PC-9 (cell line): ENCODE data around the gene TOM1L2. TPM values are rescaled to one million over a fixed set of nuclear protein-coding genes. Genes with fewer than 3 reads are reported as not detected.
A peak's percentile ranks its signal among the peaks of the same experiment; 100 is the strongest.

ENCODE experiments used
- Bru-seq: library from RNA; stranded (reverse); fragments of 400-500 nt; gene quantifications from one replicate; lab custom pipeline; 2021; lab: Mats Ljungman, UMichigan
- BruChase-seq, 2 experiments: library from RNA; stranded (reverse); fragments of 400-500 nt; gene quantifications; one replicate each; lab custom pipeline; 2021; lab: Mats Ljungman, UMichigan
- BruUV-seq: library from RNA; stranded (reverse); fragments of 400-500 nt; replicated peaks from 2 replicates; lab custom pipeline; 2021; lab: Mats Ljungman, UMichigan
- CTCF ChIA-PET: fragments of 300-600 bp; sonication (Branson Sonifier 250); formaldehyde crosslinking; loops from one replicate; lab custom pipeline; 2022; ENCODE audit warnings: antibody characterized with exemption; lab: Charles Lee
- POLR2A ChIA-PET: fragments of 300-600 bp; sonication (Branson Sonifier 250); formaldehyde crosslinking; loops from one replicate; lab custom pipeline; 2022; ENCODE audit warnings: antibody characterized with exemption; ENCODE audit not compliant: unreplicated experiment; lab: Charles Lee
- DNase-seq, 2 experiments: peaks; one replicate each; pipeline versions ENCODE4 v3.0.0 to v3.0.0-alpha.2; 2015 to 2022; ENCODE audit warnings: mixed read lengths in 1 of 2
- H2AFZ ChIP-seq: fragments of 200-600 bp; sonication (generic); 2 replicates; pipeline ENCODE4 v1.8.1; 2017; ENCODE audit warnings: antibody characterized with exemption
- H3F3A ChIP-seq: fragments of 200-600 bp; sonication (generic); 2 replicates; pipeline ENCODE4 v1.8.1; 2017; ENCODE audit warnings: antibody characterized with exemption, mild to moderate bottlenecking, low read depth; ENCODE audit not compliant: insufficient read depth
- H3K27ac ChIP-seq: fragments of 200-600 bp; sonication (generic); 2 replicates; pipeline ENCODE4 v1.6.1; 2016; ENCODE audit warnings: mixed run types
- H3K27me3 ChIP-seq: fragments of 200-600 bp; sonication (generic); 2 replicates; pipeline ENCODE4 v1.6.1; 2016; ENCODE audit warnings: low read depth, mixed run types; ENCODE audit not compliant: insufficient read depth
- H3K36me3 ChIP-seq: fragments of 200-600 bp; sonication (generic); 2 replicates; pipeline ENCODE4 v1.6.1; 2016; ENCODE audit warnings: low read depth, mixed run types
- H3K4me1 ChIP-seq: fragments of 200-600 bp; sonication (generic); replicated peaks from 2 replicates; pipeline ENCODE4 v1.6.1; 2016; ENCODE audit warnings: mixed run types; ENCODE audit not compliant: insufficient read depth
- H3K4me2 ChIP-seq: fragments of 200-600 bp; sonication (generic); 2 replicates; pipeline ENCODE4 v1.6.1; 2017; ENCODE audit warnings: mixed run types
- H3K4me3 ChIP-seq: fragments of 200-600 bp; sonication (generic); 2 replicates; pipeline ENCODE4 v1.6.1; 2016; ENCODE audit warnings: mixed run types
- H3K79me2 ChIP-seq: fragments of 200-600 bp; sonication (generic); 2 replicates; pipeline ENCODE4 v1.6.1; 2017; ENCODE audit warnings: low read depth, mixed run types
- H3K9me2 ChIP-seq: fragments of 200-600 bp; sonication (generic); 2 replicates; pipeline ENCODE4 v1.8.1; 2017; ENCODE audit warnings: mild to moderate bottlenecking; ENCODE audit not compliant: insufficient read depth
- H3K9me3 ChIP-seq: fragments of 200-600 bp; sonication (generic); 2 replicates; pipeline ENCODE4 v1.8.1; 2016; ENCODE audit warnings: low read depth; ENCODE audit not compliant: insufficient read depth
- H4K20me1 ChIP-seq: fragments of 200-600 bp; sonication (generic); 2 replicates; pipeline ENCODE4 v1.8.1; 2017; ENCODE audit not compliant: insufficient read depth
- EZH2 ChIP-seq: fragments of 200-600 bp; sonication (generic); IDR thresholded peaks from 2 replicates; pipeline ENCODE4 v1.8.0; 2017; ENCODE audit warnings: antibody characterized with exemption, low read depth
- intact Hi-C: fragments of 100-400 bp; cut with micrococcal nuclease; formaldehyde crosslinking; loops from one replicate; pipeline ENCODE4 v1.10.0; 2022; ENCODE audit not compliant: unreplicated experiment
- long read RNA-seq: library from polyadenylated mRNA; stranded (forward); transcript quantifications from one replicate; pipeline ENCODE4 v2.0.0, GENCODE V29; 2022
- total RNA-seq: library from RNA; stranded (reverse); gene quantifications from 2 replicates; pipeline ENCODE4 v1.2.3, GENCODE V29; 2021
- TF ChIP-seq, protein P1 (sequence below): fragments of 200-600 bp; sonication (generic); conservative IDR thresholded peaks from 2 replicates; pipeline ENCODE4 v1.6.1; 2017; ENCODE audit warnings: mixed run types, antibody characterized with exemption, mild to moderate bottlenecking, moderate library complexity

TOM1L2 gene
- 68.5 and 71.8 TPM in 2 replicates for total RNA-seq
- percentile 75 among the genes with signal in this experiment for Bru-seq, nascent RNA
- BruChase-seq, experiment 1, labeled RNA remaining after a 2-hour chase, result percentile 82 among the genes with signal in this experiment
- BruChase-seq, experiment 2, labeled RNA remaining after a 6-hour chase, result percentile 77 among the genes with signal in this experiment
- long read RNA-seq, transcript TOM1L2-202 (15 exons, 2,418 nt), result major isoform, 19 of 49 reads
- long read RNA-seq, partial matches to known transcripts, result 2 of 49 reads
- long read RNA-seq, other reads (novel, unspliced or antisense), result 28 of 49 reads

DNA sequence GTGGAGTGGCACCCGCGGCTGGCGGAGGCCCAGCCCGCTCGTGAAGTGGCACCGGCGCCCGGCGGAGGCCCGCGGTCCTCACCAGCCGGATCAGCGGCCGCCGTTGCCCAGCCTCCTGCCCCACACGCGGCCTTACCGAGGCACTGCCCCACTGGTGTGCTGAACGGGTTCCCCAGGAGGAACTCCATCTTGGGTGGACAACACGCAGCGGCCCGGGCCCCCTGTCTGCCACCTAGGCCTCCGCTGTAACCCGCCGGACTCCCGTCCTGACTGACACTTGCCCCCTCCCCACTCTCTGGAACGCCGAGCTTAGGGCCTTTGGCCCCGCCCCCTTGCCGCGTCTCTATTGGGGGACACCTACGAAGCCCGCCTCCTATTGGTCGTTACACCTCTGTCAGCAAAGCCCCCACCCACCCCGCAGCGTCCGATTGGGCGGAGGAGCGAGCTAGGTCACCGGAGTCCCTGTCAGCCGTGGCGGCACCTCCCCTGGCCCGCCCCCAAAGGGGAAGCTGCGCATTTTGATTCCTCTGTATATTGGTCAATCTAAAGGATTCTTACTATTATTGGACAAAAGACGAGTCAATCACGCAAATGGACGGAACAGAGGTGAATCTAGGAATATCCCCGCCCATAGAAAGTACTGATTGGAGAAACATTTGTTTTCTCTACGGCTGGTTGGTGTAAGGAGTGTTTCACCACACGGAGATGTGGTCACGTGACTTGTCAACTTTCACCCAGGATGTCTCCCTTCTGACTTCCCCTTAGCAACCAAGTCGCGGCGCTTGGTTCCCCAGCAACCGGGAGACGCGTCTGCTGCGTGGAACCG lies at the start of gene TOM1L2, which contains the start of gene DRC3:
Gene TOM1L2 (minus strand): TSS at position 275 of the 826 bp plus-strand sequence. CDS start 87 bp downstream, at position 188.
Gene DRC3 (plus strand): TSS at position 737 of the 826 bp plus-strand sequence. CDS start 4,737 bp downstream, outside the sequence.
- H3K4me3 ChIP-seq, result peak within 1 kb of the TSS; percentile 82
- H4K20me1 ChIP-seq, result no peaks in the 10 kb centered on the region
- H3K4me2 ChIP-seq, result peak within 1 kb of the TSS; percentile 99
- H2AFZ ChIP-seq, result peak within 1 kb of the TSS; percentile 87
- H3K27ac ChIP-seq, result peak within 1 kb of the TSS; percentile 40
- no peak for TF ChIP-seq EZH2
- TF ChIP-seq, protein P1, sequence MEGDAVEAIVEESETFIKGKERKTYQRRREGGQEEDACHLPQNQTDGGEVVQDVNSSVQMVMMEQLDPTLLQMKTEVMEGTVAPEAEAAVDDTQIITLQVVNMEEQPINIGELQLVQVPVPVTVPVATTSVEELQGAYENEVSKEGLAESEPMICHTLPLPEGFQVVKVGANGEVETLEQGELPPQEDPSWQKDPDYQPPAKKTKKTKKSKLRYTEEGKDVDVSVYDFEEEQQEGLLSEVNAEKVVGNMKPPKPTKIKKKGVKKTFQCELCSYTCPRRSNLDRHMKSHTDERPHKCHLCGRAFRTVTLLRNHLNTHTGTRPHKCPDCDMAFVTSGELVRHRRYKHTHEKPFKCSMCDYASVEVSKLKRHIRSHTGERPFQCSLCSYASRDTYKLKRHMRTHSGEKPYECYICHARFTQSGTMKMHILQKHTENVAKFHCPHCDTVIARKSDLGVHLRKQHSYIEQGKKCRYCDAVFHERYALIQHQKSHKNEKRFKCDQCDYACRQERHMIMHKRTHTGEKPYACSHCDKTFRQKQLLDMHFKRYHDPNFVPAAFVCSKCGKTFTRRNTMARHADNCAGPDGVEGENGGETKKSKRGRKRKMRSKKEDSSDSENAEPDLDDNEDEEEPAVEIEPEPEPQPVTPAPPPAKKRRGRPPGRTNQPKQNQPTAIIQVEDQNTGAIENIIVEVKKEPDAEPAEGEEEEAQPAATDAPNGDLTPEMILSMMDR, result no peak
- no peaks in the 10 kb centered on the region for H3K36me3 ChIP-seq
- H3K4me1 ChIP-seq, result peaks cover 28% of the 10 kb centered on the region
- no peaks in the 10 kb centered on the region; the same call in 1 of the 2 replicates for H3F3A ChIP-seq
- intact Hi-C loops, result loop anchor here (1.0 to 5.0 kb wide), 7 partner anchors 14 to 285 kb away; no protein-coding TSS in a partner anchor
- DNase-seq, result peak; percentile 100
- no peaks in the 10 kb centered on the region for H3K9me3 ChIP-seq
- H3K27me3 ChIP-seq, result no peaks in the 10 kb centered on the region
- no peaks in the 10 kb centered on the region for H3K9me2 ChIP-seq
- peaks cover 43% of the 10 kb centered on the region for H3K79me2 ChIP-seq
- CTCF ChIA-PET, result interaction anchor here (0.6 to 1.4 kb wide), 3 partner anchors 53 to 1391 kb away, joined by 3 to 7 read pairs (median 5); no protein-coding TSS in a partner anchor
- no TSS peak for BruUV-seq
- POLR2A ChIA-PET, result interaction anchor here (0.5 to 1.1 kb wide), 21 partner anchors 9 to 957 kb away, joined by 3 to 21 read pairs (median 5); partner anchors contain the start of genes ATPAF2 and GID4

DNA sequence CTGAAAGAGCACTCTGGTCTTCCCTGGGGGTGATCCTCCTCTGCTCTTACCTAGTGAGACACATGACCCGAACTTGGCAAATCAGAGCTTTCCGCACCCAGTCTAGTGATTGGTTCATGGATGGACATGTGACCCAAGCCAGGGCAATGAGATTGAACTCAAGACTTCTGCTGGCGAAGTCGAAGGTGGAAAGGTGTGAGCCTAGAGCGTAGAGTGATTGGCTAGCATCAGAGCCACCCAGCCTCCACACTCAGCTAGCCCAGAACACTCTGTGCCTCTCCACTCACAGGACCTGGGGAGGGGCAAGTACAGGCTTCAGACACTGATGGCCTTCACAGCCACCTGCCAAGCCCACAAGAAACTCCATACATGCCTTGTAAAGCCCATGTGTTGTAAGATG lies 49.2 kb upstream of the TOM1L2 start:
- Histone ChIP-seq H3K9me2 (no peaks in the 10 kb centered on the region), H3K79me2 (no peaks in the 10 kb centered on the region), H3K27ac (no peak overlapping the region), H4K20me1 (no peaks in the 10 kb centered on the region), H2AFZ (no peak overlapping the region), H3K4me1 (peaks cover 14% of the 10 kb centered on the region), H3K27me3 (no peaks in the 10 kb centered on the region), H3K36me3 (no peaks in the 10 kb centered on the region), H3F3A (peaks cover 7% of the 10 kb centered on the region), H3K4me2 (no peak overlapping the region), H3K4me3 (no peak overlapping the region), H3K9me3 (no peaks in the 10 kb centered on the region)
- no TSS peak for BruUV-seq
- intact Hi-C loops, result no loop called here
- POLR2A ChIA-PET, result no interaction called here
- TF ChIP-seq, protein P1, result no peak
- no peak for TF ChIP-seq EZH2
- DNase-seq, result no peak
- CTCF ChIA-PET, result no interaction called here

DNA sequence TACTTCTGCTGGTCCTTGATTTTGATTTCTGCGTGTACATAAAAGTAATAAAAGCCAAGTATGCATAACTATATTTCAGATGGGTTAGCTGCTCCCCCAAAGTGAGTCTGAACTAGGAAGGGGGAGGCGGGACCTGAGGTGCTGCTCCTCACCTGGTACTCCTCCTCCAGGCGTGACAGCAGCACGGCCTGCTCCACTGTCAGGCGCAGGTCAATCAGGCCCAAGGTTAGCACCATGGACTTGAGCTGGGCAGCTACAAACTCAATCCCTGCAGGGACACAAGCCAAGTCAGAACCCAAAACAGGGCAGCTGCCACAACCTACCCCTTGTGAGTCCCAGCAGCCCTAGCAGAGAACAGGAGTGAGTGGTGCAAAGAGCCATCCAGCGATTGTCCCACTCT lies 48.8 kb upstream of the TOM1L2 start:
- ChIA-PET CTCF (no interaction called here), POLR2A (no interaction called here)
- no peak for DNase-seq
- no peaks in the 10 kb centered on the region for H3K36me3 ChIP-seq
- H3F3A ChIP-seq, result peaks cover 3% of the 10 kb centered on the region
- H3K4me2 ChIP-seq, result no peak overlapping the region
- no peaks in the 10 kb centered on the region for H3K79me2 ChIP-seq
- no peaks in the 10 kb centered on the region for H3K9me3 ChIP-seq
- H3K9me2 ChIP-seq, result no peaks in the 10 kb centered on the region
- no peak overlapping the region for H2AFZ ChIP-seq
- intact Hi-C loops, result no loop called here
- peaks cover 10% of the 10 kb centered on the region for H3K4me1 ChIP-seq
- no peak overlapping the region for H3K27ac ChIP-seq
- no peaks in the 10 kb centered on the region for H3K27me3 ChIP-seq
- H4K20me1 ChIP-seq, result no peaks in the 10 kb centered on the region
- TF ChIP-seq, protein P1, result no peak
- no peak for TF ChIP-seq EZH2
- BruUV-seq, result no TSS peak
- no peak overlapping the region for H3K4me3 ChIP-seq
